HG02678 (cell line): ENCODE results near the gene FOXF1.

Experiments
- ATAC-seq: cut with Tn5 transposase; IDR thresholded peaks from one replicate; pipeline ENCODE4 v1.9.1; 2021; ENCODE audit warnings: mild to moderate bottlenecking, moderate library complexity; ENCODE audit not compliant: unreplicated experiment

Gene FOXF1

GRCh38 chr16:86503830-86504229 lies 6.5 kb upstream of the FOXF1 start:
- no peak for ATAC-seq

GRCh38 chr16:86504315-86505184 lies 5.8 kb upstream of the FOXF1 start:
- no peak for ATAC-seq

- ATAC-seq = no peak
Observed at GRCh38 chr16:86505185-86505898, 5.0 kb upstream of the FOXF1 start.

GRCh38 chr16:86505899-86506864 lies 4.1 kb upstream of the FOXF1 start:
- no peak for ATAC-seq

GRCh38 chr16:86507173-86508027 lies 2.9 kb upstream of the FOXF1 start:
- no peak for ATAC-seq

GRCh38 chr16:86508028-86508946 lies 2.0 kb upstream of the FOXF1 start:
- ATAC-seq = no peak

- ATAC-seq = no peak
Observed at GRCh38 chr16:86508947-86509758, 1.2 kb upstream of the FOXF1 start.

- no peak for ATAC-seq
Observed at GRCh38 chr16:86509759-86510464, 415 bp upstream of the FOXF1 start.

- ATAC-seq = no peak
Observed at GRCh38 chr16:86511317-86512161, 1.2 kb downstream of the FOXF1 start.

- no peak for ATAC-seq
Observed at GRCh38 chr16:86512301-86512859, 2.1 kb downstream of the FOXF1 start.

- ATAC-seq = no peak
Observed at GRCh38 chr16:86512860-86513470, 2.6 kb downstream of the FOXF1 start.

GRCh38 chr16:86513471-86514277 lies 3.3 kb downstream of the FOXF1 start:
- no peak for ATAC-seq

- ATAC-seq = no peak
Observed at GRCh38 chr16:86514481-86515376, 4.4 kb downstream of the FOXF1 start.

- ATAC-seq = no peak
Observed at GRCh38 chr16:86515413-86515776, 5.1 kb downstream of the FOXF1 start.
